ENCODE measurements around the gene HAPSTR1.
"Not testable (repeated sequence)": the region's sequence is repeated elsewhere in the genome, so short reads cannot be mapped to it uniquely, and the experiment has no call there.

HAPSTR1 gene

DNA sequence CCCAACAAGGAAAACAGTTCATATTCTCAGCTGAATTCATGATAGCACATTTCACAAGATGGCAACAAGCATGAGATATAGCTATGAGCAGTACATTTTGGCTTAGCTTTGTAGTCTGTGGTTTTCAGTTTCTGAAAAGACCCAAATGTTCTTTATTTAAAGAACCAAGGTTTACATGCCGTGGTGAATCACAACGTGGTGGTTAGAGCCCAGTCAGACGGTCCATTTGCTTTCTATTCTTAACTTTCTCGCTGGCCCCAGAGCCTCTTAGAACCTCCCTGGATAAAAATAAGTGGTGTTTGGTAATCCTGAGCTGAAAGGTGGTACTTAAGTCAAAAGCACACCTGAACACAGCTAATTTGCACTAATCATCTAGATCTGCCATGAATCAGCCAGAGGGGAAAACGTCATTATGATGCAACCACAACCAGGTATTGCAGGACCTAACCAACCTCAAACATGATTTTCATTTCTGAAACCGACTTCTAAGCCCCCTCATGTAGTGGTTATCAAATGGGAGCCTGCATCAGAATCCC is 18.6 kb upstream of the HAPSTR1 start:
- DNase-seq: no peak

DNA sequence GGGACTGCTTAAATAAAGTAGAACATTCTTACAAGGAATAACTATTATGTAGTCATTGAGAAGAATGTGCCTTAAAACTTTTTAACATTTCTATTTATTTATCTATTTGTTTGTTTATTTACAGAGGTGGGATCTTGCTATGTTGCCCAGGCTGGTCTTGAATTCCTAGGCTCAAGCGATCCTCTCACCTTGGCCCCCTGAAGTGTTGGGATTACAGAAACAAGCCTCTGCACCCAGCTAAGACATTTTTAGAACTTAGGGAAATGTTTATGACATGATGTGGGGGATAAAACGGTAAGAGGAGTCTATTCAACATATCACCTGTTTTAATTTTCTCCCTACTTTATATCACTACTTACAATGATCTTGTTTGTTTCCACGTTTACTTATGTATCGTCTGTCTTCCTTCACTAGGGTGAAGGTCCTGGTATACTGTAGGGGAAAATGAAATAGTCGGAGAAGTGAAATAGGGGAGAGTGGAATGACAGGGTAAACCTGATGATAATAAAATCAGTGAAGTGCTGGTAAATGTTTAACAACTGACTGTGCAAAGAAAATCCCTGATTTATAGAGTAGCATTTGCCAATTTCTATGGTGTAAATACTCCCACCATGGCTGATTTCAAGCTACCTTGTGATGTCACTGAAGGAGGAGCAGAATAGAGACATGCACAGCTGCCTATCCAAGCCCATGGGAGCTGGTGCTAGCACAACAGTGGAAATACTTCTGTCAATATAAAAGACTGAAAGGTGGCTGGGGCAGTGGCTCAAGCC is 16.0 kb upstream of the HAPSTR1 start:
- no peak for DNase-seq

DNA sequence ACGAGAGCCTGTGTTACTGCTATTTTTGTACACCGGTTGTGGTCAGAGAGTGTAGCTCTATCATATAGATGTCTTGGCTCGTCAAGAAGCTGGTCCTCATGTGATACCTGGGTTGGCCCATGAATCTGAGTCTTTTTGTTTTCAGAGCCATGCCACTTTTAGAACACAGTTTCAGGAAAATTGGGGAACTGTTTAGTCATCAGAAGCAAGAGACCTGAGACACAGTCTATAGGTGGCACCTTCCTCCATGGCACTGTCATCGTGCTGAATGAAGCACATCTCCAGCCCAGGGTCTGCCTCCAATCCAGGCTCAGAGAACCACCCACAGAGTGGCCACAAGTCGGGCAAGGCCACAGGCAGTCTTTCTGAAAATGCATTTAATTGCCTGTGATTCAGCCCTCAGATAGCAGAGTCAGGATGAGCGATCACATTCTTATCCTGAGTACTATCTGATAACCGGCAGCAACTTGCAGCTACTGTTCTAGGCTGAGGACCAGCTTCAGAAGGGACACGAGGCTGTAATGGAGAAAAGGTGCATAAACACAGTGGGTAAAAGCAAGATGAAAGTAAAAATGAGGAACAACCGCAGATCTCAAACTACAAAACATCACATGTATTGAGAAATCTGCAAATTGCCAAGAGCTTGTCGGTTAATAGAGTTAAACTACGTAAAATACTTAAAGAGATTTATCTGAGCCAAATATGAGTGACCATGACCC is 14.2 kb upstream of the HAPSTR1 start:
- no peak for DNase-seq

DNA sequence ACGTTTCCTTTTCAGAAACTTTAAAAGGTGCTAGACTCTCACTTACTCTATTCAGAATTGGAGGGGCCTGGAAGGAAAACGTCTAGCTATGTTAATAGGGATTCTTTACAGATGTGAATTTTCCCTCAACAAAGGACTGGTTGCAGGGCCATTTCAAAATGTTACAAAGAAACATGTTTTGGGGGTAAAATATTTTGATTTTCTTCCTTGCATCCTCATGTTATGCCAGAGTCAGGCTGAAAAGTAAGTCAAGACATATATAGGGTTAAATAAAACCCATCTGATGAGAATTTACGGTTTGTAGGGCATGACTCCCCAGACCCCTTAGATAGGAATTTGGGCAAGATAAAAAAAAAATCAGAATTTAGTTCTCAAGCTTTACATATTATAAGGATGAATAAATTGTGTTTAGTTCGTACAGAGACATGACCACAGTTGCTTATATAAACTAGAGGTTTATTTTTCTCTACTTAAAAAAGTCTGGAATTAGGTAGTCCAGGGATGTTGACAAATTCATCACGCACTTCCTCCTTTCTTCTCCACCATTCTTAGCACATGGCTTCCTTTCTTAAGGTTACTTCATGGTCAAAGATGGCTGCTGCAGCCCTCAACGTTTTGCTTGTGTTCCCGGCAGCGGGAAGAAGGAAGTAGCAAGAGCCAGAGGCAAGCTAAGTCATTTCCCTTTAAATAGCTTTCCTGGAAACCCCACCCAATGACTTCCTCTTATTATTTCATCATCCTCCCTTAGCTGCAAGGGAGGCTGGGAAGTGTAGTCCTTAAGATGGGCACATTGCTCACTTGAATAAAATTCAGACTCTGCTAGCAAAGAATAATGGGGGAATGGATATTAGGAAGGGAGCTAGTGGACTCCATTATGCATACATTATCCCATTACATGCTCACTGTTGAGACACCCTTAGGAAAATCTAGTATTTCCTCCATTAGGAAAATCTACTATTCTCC is 12.7 kb upstream of the HAPSTR1 start:
- not testable (repeated sequence) for DNase-seq

DNA sequence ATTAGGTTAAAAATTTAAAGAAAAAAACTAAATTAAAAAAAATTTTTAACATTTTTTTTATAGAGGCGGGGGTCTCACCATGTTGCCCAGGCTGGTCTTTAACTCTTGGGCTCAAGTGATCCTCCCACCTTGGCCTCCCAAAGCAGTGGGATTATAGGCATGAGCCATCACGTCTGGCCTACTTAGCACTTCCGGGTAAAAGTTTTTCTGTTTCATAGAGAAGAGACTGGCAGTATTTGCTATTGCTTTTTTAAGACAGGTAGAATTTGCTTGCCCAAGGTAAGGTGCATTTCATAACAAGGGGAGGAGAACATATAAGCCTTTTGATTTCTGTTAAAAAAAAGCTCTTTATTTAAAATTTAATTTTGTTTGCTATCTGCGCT is 12.0 kb upstream of the HAPSTR1 start:
- no peak for DNase-seq

DNA sequence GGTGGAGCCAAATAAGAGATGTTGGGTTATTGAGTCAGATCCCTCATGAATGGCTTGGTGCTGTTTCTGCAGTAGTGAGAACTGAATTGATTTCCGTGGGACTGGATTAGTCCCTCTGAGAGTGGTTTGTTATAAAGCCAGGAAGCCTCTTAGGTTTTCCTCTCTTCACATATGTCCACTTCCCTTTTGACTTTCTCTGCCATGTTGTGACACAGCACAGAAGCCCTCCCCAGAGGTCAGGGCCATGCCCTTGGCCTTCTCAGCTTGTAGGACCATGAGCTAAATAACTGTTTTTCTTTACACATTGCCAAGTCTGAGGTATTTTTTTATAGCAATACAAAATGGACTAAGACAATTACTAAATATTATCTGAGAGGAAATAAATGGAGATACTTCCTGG is 10.3 kb upstream of the HAPSTR1 start:
- DNase-seq: no peak

DNA sequence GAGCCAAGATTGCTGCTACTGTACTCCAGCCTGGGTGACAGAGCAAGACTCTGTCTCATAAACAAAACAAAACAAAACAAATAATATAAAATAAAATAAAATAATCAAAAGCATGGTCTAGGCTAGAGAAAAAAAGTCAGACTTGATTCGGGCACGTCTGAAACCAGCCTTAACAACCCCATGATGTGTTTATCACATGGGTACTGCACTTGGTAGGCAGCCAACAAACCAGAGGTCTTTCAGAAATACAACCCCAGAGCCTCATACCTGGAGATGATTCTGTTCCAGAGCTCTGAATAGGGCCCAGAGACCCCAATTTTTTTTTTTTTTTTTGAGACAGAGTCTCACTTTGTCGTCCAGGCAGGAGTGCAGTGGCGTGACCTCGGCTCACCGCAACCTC is 9.6 kb upstream of the HAPSTR1 start:
- DNase-seq: no peak

DNA sequence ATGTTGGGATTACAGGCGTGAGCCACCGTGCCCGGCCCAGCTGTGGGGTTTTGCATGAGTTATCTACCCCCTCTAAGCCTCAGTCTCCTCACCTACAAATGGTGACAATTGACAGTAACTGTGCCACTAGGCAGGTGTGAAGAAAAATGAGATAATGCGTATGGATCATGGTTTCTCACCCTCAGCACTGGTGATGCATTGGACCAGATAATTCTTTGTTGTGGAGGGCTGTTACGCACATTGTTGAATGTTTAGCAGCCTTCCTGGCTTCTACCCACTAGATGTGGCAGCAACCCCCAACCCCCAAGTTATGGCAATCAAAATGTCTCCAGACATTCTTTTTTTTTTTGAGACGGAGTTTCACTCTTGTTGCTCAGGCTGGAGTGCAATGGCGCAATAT is 9.0 kb upstream of the HAPSTR1 start:
- DNase-seq: no peak

DNA sequence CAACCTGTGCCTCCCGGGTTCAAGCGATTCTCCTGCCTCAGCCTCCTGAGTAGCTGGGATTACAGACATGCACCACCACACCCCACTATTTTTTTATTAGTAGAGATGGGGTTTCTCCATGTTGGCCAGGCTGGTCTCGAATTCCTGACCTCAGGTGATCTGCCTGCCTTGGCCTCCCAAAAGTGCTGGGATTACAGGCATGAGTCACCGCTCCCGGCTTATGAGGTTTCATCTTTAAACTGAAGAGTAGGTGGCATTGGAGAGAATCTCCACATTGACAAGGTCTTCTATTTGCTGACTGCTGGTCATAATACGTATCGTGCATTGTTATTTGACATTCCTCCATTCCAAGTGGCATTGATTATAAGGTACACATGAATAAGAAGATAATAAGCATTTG is 3.7 kb upstream of the HAPSTR1 start:
- not testable (repeated sequence) for DNase-seq

DNA sequence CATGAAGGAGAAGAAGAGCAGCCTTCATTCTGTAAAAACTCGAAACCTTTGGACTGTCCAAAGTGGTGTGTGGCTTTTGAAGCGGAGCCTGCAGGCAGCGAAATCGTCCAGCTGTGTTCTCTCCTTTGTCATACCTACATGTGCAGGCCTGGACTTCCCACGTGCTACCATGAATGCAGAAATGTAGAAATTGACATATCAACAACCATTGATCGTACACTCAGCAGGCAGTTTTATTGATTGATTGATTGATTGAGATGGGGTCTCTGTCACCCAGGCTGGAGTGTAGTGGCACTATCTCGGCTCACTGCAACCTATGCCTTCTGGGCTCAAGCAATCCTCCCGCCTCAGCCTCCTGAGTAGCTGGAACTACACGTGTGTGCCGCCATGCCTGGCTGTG is 2.6 kb upstream of the HAPSTR1 start:
- no peak for DNase-seq

DNA sequence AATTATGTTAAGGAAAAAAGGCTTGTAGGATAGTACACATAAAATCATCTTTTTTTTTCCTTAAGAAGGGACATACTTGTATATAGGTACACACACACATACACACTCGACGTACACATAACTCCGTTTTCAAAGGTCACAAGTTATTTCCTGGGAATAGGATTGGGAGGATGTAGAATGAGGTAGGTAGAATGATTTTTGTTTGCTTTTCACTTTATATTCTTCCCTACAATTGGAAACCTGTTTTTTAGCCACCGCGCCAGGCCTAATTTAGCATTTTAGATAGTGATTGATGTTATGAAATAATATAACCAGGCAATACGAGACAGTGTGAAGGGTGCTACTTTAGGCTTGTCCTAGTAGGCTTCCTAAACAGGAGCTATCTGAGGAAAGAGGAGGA is 1.8 kb upstream of the HAPSTR1 start:
- no peak for DNase-seq

DNA sequence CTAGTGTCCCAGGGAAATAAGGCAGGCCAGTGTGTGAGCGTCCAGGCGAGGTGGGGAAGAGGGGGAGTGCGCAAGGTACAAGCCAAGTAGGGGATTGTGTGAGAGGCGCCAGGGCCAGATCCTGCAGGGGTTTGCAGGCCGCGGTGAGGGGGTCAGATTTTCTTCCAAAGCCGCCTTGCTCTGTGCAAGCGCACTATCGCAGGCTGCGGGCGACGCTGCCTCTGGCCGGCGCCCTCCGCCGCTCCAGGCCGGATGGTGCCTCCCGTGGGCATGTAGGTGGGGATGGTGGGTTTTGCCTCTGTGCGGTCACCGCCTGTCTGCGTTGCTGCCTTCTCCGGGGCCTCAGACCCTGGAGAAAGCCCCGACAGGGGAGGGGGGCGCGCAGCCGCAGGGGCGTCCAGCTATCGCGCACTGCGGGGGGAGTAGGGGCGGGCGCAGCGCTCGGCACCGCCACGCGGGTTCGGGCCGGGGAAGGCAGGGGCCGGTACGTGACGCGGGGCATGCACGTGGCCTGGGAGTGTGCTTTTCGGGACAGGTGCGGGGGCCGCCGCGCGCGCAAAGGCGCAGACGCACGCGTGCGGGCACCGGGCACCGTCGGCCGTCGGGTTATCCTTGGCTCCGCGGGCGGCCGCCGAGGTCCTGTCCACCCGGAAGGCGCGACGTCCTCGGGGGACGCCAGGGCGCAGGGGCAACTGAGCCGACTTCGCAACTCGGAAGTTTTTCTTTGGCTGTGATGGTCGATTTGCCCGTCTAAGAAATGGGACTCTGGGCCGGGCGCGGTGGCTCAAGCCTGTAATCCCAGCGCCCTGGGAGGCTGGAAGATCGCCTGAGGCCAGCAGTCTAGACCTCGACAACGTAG is 1.1 kb upstream of the HAPSTR1 start:
- no peak for DNase-seq

DNA sequence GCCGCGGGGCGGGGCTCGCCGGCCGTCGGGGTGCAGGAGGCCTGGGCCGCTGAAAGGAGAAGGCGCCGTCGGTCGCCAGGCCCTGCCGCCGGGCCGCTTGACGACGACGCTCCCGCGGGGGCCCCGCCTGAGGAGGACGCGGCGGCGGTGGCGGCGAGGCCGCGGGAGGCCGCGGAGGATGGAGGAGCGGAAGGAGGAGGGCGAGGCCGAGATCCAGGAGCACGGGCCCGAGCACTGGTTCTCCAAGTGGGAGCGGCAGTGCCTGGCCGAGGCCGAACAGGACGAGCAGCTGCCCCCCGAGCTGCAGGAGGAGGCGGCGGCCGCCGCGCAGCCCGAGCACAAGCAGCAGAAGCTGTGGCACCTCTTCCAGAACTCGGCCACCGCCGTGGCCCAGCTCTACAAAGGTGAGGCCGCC is 430 bp downstream of the HAPSTR1 start:
- no peak for DNase-seq

DNA sequence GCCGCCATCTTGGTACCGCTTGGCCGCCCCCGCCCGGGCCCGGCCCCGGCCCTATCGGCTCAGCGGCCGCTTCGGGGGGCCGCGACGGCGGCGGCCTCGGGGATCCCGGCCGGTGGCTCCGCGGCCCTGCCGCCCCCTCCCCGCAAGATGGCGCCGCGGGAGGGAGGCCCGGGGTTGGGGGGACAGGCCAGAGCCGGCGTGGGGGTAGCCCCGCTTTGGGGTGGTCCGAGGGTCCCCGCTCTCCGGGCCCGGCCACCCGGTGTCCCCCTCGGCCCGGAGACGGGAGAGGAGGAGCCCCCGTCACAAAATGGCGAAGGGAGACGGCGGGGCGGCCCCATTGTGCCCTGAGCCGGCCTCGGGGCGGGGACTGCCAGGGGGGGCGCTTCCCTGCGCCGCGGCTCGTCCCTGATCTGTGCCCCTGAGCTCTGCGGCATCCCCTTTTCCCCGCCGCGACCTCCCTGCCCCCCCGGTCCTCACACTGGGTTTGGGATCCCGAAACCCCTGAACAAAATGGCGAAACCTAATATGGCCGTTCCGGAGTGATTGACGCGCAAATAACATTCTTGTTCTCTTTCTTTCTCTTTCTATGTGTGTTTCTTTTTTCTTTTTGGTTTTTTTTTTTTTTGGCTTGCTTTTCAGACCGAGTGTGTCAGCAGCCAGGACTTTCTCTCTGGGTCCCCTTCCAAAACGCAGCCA is 986 bp downstream of the HAPSTR1 start:
- peak; percentile 9 for DNase-seq

DNA sequence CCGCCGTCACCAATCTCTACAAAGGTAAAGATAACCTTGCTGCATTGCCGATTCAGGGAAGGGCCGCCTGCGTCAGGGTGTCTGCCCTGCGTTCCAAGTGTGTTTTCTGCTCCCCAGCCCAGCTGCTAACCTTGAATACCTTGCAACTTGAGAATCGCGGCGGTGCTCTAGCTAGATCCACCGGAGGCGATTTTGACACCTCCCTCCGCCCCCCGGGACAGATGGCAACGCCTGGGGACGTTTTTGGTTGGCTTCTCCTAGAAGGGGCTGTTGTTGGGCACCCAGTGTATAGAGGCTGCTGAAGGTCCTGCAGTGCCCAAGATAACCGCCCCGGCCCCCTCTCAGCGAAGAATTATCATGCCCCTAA is 1.5 kb downstream of the HAPSTR1 start:
- peak; percentile 10 for DNase-seq

DNA sequence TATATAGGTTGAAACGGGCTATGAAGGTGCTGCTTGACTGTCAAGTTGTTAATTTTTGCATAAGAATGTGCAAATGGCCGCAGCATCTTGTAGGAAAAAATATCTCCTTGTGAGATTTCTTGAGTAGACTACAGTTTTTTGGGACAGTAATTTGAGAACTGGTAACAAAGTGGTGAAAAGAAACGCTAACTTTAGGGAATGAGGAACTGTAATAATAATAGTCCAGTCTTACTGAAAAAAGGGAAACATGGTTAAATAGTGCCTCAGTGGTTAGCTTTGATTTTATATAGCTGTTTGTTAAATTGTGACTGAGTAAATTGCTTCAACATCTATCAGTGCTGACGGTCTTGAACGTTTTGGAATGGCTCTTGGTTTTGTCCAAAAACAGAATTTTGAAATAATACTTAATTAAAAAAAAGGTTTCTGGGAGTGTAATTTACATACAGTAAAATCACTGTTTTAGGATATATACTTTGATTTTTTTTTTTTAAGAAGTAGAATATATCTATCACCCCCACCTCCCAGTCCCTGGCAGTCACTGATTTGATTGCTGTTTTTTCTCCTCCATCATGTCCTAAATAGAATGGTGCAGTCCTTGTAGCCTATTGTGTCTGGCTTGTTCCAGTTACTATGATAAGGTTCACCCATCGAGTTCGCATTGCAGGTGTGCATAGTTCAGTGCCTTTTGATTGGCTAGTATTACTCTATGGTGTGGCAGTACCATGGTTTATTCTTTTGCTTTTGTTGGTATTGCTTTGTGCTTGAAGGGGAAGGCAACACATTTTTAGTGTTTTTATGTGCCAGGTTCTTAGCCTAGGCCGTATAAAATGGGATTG is 2.8 kb downstream of the HAPSTR1 start:
- DNase-seq: no peak

DNA sequence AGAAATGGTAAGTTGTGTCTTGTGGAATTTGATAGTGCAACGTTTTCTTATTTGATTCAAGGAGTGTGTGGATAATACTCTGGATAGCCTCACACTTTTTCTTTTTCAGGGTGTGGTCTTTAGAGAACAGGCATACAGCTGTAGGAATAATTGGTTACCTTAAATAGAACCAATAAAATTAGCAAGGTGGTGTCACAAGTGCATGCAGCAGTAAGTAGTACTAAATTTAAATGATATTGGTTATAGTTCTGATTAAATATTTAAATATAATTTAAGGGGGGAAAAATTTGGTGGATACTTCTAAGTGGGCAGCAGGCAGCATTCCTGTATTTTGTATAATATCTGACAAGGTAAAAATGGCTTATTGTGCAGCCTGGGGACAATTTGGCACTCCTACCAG is 3.7 kb downstream of the HAPSTR1 start:
- DNase-seq: no peak

DNA sequence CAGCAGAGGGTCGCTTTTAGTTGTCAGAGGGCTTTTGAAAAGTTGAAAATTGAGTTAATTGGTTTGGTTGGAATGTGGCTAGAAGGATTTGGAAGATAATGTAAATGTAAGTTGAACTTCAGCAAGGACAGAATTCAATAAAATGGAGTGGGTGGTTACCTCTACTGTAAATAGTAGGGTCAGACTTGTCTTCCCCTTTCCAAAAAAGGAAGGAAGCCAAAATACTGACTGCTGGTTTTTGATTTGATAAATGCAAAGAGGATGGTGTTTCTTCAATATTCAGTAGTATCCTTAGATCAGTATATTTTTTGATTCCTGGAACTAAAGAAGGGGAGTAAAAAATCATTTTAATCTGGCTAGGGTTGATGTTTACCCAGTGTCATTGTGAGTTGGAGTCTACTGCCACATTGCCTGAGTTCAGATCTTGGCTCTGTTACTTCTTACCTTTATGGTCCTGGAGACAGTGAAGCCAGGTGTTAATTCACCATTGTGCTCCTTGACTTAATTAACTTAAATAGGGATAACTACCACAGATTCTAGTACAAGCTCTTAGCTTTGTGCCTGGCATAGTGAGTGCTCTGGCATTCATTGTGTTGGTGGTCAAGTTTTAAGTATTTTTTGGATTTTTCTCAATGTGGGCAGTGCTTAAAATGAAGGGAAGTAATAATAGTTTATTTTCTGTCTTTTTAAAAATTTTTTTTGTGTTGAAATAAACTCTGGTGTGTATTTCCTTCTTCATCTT is 4.4 kb downstream of the HAPSTR1 start:
- no peak for DNase-seq

DNA sequence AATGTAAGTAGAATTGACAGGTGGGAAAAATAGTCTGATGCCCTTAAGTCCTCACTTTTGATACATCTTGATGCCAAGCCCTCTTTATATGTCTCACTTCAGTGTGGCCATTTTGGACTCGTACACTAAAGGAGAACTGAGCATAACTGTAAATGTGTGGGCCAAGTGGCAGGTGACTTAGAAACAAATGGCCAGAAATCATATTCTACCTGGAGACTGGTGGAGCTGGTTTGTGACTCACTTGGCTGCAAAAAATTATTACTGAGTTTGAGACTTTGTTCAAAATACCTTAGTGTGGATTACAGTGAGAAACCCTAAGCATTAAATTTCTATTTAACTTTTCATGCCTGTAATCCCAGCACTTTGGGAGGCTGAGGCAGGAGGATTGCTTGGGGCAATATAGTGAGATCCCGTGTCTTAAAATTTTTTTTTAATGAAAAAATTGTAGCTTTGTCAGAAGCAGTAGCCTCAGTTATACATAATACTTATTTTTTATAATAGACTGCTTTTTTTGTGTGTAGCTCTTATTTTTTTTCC is 5.0 kb downstream of the HAPSTR1 start:
- no peak for DNase-seq

Measured in COR-L47 (cell line).